DOHH2 (cell line): ENCODE measurements around the gene SRGAP3.

ENCODE experiments used
- H3F3A ChIP-seq: fragments of 200-600 bp; sonication (generic), shearing (Covaris generic); 2 replicates; pipeline ENCODE4 v1.6.0; 2016; ENCODE audit warnings: antibody characterized with exemption, mild to moderate bottlenecking; ENCODE audit not compliant: control insufficient read depth, insufficient read depth
- H3K27ac ChIP-seq: fragments of 200-600 bp; sonication (generic); 2 replicates; pipeline ENCODE4 v1.5.1; 2014; ENCODE audit warnings: low read depth, mild to moderate bottlenecking, low read length, moderate library complexity
- H3K27me3 ChIP-seq: fragments of 200-600 bp; sonication (generic); 2 replicates; pipeline ENCODE4 v1.6.1; 2014; ENCODE audit warnings: mild to moderate bottlenecking, low read length, mixed read lengths; ENCODE audit not compliant: control insufficient read depth
- H3K36me3 ChIP-seq: fragments of 200-600 bp; sonication (generic); 2 replicates; pipeline ENCODE4 v1.6.1; 2014; ENCODE audit warnings: mild to moderate bottlenecking, low read length, moderate library complexity, mixed read lengths; ENCODE audit not compliant: control insufficient read depth
- H3K4me1 ChIP-seq: fragments of 200-600 bp; sonication (generic); 2 replicates; pipeline ENCODE4 v1.6.1; 2014; ENCODE audit warnings: mild to moderate bottlenecking, low read length, mixed read lengths; ENCODE audit not compliant: control insufficient read depth
- H3K4me2 ChIP-seq: fragments of 200-600 bp; sonication (generic); 2 replicates; pipeline ENCODE4 v1.6.0; 2014; ENCODE audit warnings: mild to moderate bottlenecking, low read length, moderate library complexity
- H3K4me3 ChIP-seq: fragments of 200-600 bp; sonication (generic); 2 replicates; pipeline ENCODE4 v1.5.1; 2014; ENCODE audit warnings: mild to moderate bottlenecking, low read length, mixed read lengths
- H3K79me2 ChIP-seq: fragments of 200-600 bp; sonication (generic); 2 replicates; pipeline ENCODE4 v1.6.1; 2014; ENCODE audit warnings: mild to moderate bottlenecking, low read length, mixed read lengths; ENCODE audit not compliant: control insufficient read depth
- H3K9me2 ChIP-seq: fragments of 200-600 bp; sonication (generic); replicated peaks from 2 replicates; pipeline ENCODE4 v1.6.1; 2014; ENCODE audit warnings: mild to moderate bottlenecking, low read length, mixed read lengths; ENCODE audit not compliant: control insufficient read depth
- H3K9me3 ChIP-seq: fragments of 200-600 bp; sonication (generic); 2 replicates; pipeline ENCODE4 v1.6.1; 2014; ENCODE audit warnings: antibody characterized with exemption, low read length, mixed read lengths; ENCODE audit not compliant: control insufficient read depth, insufficient read depth
- H4K20me1 ChIP-seq: fragments of 200-600 bp; sonication (generic); 2 replicates; pipeline ENCODE4 v1.6.0; 2014; ENCODE audit warnings: low read depth, mild to moderate bottlenecking, antibody characterized with exemption, low read length, moderate library complexity; ENCODE audit not compliant: control insufficient read depth, insufficient read depth
- CTCF ChIP-seq: fragments of 200-600 bp; sonication (generic); IDR thresholded peaks from one replicate; pipeline ENCODE4 v1.5.1; 2014; ENCODE audit warnings: antibody characterized with exemption, mild to moderate bottlenecking, low read depth, low read length; ENCODE audit not compliant: poor library complexity, severe bottlenecking
- EZH2phosphoT487 ChIP-seq: fragments of 200-600 bp; sonication (generic); IDR thresholded peaks from 2 replicates; pipeline ENCODE4 v1.6.1; 2017; ENCODE audit warnings: borderline replicate concordance, mild to moderate bottlenecking, antibody characterized with exemption, low read length, moderate library complexity, mixed read lengths

Gene SRGAP3

GRCh38 chr3:9167222-9167621 is 82.2 kb downstream of the SRGAP3 start:
- H3K4me3 ChIP-seq: no peak overlapping the region
- no peaks in the 10 kb centered on the region for H3K9me3 ChIP-seq

GRCh38 chr3:9165421-9165820 is 84.0 kb downstream of the SRGAP3 start:
- no peaks in the 10 kb centered on the region for H3K79me2 ChIP-seq
- H3K4me2 ChIP-seq: no peak overlapping the region
- H3K4me3 ChIP-seq: no peak overlapping the region
- TF ChIP-seq EZH2phosphoT487: no peak
- TF ChIP-seq CTCF: no peak
- 0 out of 2 replicates have a peak, but pooled peaks cover 3% of the 10 kb centered on the region for H3K4me1 ChIP-seq
- H3K36me3 ChIP-seq: no peaks in the 10 kb centered on the region
- H3K9me3 ChIP-seq: no peaks in the 10 kb centered on the region
- no peaks in the 10 kb centered on the region for H3K27me3 ChIP-seq
- no peak overlapping the region for H3K27ac ChIP-seq
- no peaks in the 10 kb centered on the region for H3F3A ChIP-seq
- no peaks in the 10 kb centered on the region for H4K20me1 ChIP-seq
- no peaks in the 10 kb centered on the region for H3K9me2 ChIP-seq

More at GRCh38 chr3:9167222-9167621, 82.2 kb downstream of the SRGAP3 start:
- no peak for TF ChIP-seq CTCF
- TF ChIP-seq EZH2phosphoT487: no peak
- Histone ChIP-seq H3K36me3 (no peaks in the 10 kb centered on the region), H3K27ac (no peak overlapping the region), H3K9me2 (no peaks in the 10 kb centered on the region), H3K27me3 (no peaks in the 10 kb centered on the region), H3K79me2 (no peaks in the 10 kb centered on the region), H3F3A (no peaks in the 10 kb centered on the region), H4K20me1 (no peaks in the 10 kb centered on the region), H3K4me2 (no peak overlapping the region), H3K4me1 (0 out of 2 replicates have a peak, but pooled peaks cover 3% of the 10 kb centered on the region)

DNA sequence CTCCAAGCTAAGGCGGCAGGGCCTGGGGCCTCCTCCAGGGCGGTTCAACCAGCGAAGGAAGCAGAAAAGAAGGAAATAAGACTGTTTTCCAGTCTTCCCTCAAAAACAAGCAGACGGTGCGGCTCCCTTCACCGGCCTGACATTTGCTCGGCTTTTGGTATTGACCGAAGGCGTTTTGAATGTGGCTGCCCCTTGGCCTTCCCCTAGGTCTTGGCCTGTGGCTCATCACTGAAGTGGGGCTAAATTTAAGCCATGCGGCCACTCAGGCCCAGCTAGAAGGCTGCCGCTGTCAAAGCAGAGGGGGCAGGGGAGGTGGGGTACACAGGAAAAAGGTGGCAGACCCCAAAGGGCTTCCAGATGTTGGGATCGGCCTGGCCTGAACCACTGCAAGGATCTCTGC is 86.2 kb downstream of the SRGAP3 start:
- Histone ChIP-seq H3K4me2 (no peak overlapping the region), H3K9me3 (no peaks in the 10 kb centered on the region)

More for the DNA sequence above, 86.2 kb downstream of the SRGAP3 start:
- H3K4me1 ChIP-seq: no peaks in the 10 kb centered on the region
- H3K36me3 ChIP-seq: no peaks in the 10 kb centered on the region
- TF ChIP-seq EZH2phosphoT487 (no peak), CTCF (no peak)
- H3F3A ChIP-seq: no peaks in the 10 kb centered on the region
- H3K79me2 ChIP-seq: no peaks in the 10 kb centered on the region
- no peaks in the 10 kb centered on the region for H4K20me1 ChIP-seq
- no peaks in the 10 kb centered on the region for H3K27me3 ChIP-seq
- no peak overlapping the region for H3K4me3 ChIP-seq
- H3K27ac ChIP-seq: no peak overlapping the region
- no peaks in the 10 kb centered on the region for H3K9me2 ChIP-seq
